ENCODE data around the gene PSMD1. TPM values are rescaled to one million over a fixed set of nuclear protein-coding genes. Genes with fewer than 3 reads are reported as not detected.

PSMD1 gene
- total RNA-seq, 1 donor from 2014 or later: 97.4 TPM

GRCh38 chr2:231039821-231040364 lies 16.8 kb upstream of the PSMD1 start:
- DNase-seq (ENCODE audit: low spot score in 2 of 2): no peak
- Histone ChIP-seq H3K4me1 (peaks cover 0 to 3% of the 10 kb centered on the region in 2 donors), H3K36me3 (no peaks in the 10 kb centered on the region), H3K9me3 (no peaks in the 10 kb centered on the region), H3K27ac (no peak overlapping the region), H3K27me3 (peaks cover 3% of the 10 kb centered on the region), H3K4me3 (no peak overlapping the region)
- intact Hi-C loops (cut with DNase I): no loop called here
- TF ChIP-seq, protein P1, sequence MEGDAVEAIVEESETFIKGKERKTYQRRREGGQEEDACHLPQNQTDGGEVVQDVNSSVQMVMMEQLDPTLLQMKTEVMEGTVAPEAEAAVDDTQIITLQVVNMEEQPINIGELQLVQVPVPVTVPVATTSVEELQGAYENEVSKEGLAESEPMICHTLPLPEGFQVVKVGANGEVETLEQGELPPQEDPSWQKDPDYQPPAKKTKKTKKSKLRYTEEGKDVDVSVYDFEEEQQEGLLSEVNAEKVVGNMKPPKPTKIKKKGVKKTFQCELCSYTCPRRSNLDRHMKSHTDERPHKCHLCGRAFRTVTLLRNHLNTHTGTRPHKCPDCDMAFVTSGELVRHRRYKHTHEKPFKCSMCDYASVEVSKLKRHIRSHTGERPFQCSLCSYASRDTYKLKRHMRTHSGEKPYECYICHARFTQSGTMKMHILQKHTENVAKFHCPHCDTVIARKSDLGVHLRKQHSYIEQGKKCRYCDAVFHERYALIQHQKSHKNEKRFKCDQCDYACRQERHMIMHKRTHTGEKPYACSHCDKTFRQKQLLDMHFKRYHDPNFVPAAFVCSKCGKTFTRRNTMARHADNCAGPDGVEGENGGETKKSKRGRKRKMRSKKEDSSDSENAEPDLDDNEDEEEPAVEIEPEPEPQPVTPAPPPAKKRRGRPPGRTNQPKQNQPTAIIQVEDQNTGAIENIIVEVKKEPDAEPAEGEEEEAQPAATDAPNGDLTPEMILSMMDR (IDR thresholded peaks at IDR 0.05): no peak

DNA sequence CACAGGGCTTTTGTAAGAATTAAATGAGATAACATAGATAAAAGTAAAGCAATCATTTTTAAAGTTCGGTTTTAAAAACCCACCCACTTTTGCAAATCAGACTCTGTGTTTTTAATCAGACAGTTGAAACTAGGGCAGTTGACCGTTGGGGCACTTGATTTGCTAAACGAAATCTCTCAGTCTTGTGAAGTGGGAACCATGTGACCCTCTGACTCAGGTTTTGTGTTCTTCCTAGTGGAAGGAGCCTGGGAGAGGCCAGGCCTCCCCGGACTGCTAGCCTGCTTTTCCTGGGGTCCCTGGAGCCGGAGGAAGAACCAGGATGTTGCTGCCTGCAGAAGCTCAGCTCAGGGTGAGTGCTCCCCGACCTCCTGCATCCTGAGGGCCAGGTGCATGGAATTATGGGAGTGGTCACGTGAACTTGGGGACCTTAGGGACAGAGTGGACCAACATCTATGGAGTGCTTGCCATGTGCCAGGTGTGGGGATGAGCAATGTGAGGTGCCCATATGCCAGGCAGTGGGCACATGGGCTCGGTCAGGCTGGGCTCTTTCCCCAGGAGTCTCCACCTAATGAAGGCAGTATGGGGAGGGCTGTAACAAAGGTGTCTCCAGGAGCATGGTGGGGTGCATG lies 15.5 kb upstream of the PSMD1 start:
- DNase-seq (ENCODE audit: low spot score in 2 of 2): no peak
- intact Hi-C loops (cut with DNase I): no loop called here
- Histone ChIP-seq H3K9me3 (no peaks in the 10 kb centered on the region), H3K36me3 (no peaks in the 10 kb centered on the region), H3K27me3 (peaks cover 3% of the 10 kb centered on the region), H3K4me3 (no peak overlapping the region), H3K4me1 (peaks cover 0 to 3% of the 10 kb centered on the region in 2 donors), H3K27ac (no peak overlapping the region)
- TF ChIP-seq, protein P1 (IDR thresholded peaks at IDR 0.05): no peak

- Histone ChIP-seq H3K27ac (no peak overlapping the region), H3K4me3 (no peak overlapping the region), H3K4me1 (no peaks in the 10 kb centered on the region), H3K9me3 (no peaks in the 10 kb centered on the region), H3K27me3 (no peaks in the 10 kb centered on the region), H3K36me3 (no peaks in the 10 kb centered on the region)
- intact Hi-C loops (cut with DNase I): no loop called here
- no peak for DNase-seq (ENCODE audit: low spot score in 2 of 2)
- TF ChIP-seq, protein P1 (IDR thresholded peaks at IDR 0.05): no peak
Observed at GRCh38 chr2:231043796-231044195, 12.9 kb upstream of the PSMD1 start.

GRCh38 chr2:231046916-231047273 lies 9.8 kb upstream of the PSMD1 start:
- Histone ChIP-seq H3K9me3 (no peaks in the 10 kb centered on the region), H3K4me3 (no peak overlapping the region), H3K4me1 (no peaks in the 10 kb centered on the region), H3K27me3 (no peaks in the 10 kb centered on the region), H3K27ac (no peak overlapping the region), H3K36me3 (no peaks in the 10 kb centered on the region)
- intact Hi-C loops (cut with DNase I): no loop called here
- no peak for DNase-seq (ENCODE audit: low spot score in 2 of 2)
- TF ChIP-seq, protein P1 (IDR thresholded peaks at IDR 0.05): no peak

- H3K4me3 ChIP-seq: no peak overlapping the region
- H3K9me3 ChIP-seq: no peaks in the 10 kb centered on the region
- TF ChIP-seq, protein P1 (IDR thresholded peaks at IDR 0.05): no peak
- H3K36me3 ChIP-seq: no peaks in the 10 kb centered on the region
- intact Hi-C loops (cut with DNase I): no loop called here
- no peaks in the 10 kb centered on the region for H3K4me1 ChIP-seq
- no peaks in the 10 kb centered on the region for H3K27me3 ChIP-seq
- no peak overlapping the region for H3K27ac ChIP-seq
- DNase-seq (ENCODE audit: low spot score in 2 of 2): no peak
Observed at GRCh38 chr2:231047274-231047922, 9.3 kb upstream of the PSMD1 start.
